GM18520 (cell line): ENCODE data around the gene RMND5B.

Experiments used
- ATAC-seq: cut with Tn5 transposase; IDR thresholded peaks from one replicate; pipeline ENCODE4 v1.9.1; 2021; ENCODE audit not compliant: unreplicated experiment

The RMND5B gene

GRCh38 chr5:178113141-178113787 is 17.6 kb upstream of the RMND5B start, which contains the start of gene N4BP3:
Gene N4BP3 (plus strand): TSS chr5:178113532. CDS start chr5:178119584, 6,052 bp downstream.
- ATAC-seq, result peak; percentile 53

GRCh38 chr5:178113841-178114324 is 16.9 kb upstream of the RMND5B start:
- no peak for ATAC-seq

- ATAC-seq, result no peak
Observed at GRCh38 chr5:178114325-178115135, 16.3 kb upstream of the RMND5B start.

- no peak for ATAC-seq
Observed at GRCh38 chr5:178115136-178115813, 15.5 kb upstream of the RMND5B start.

DNA sequence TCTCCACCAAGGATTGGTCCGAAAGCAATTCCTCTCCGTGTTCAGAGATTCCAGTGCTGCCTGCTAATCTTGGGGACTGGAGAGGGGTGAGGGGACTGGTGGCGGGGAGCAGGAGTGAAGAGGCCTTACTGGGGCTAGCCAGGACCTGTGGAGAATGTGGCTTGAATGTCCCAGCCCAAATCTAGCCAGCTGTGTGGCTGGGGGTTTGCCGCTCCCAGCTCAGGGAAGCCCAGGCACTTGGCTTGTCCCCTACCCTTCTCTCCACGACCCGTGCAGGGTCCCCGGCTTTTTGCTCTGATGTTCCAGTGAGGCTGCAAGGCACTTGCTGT is 15.0 kb upstream of the RMND5B start:
- ATAC-seq, result no peak

DNA sequence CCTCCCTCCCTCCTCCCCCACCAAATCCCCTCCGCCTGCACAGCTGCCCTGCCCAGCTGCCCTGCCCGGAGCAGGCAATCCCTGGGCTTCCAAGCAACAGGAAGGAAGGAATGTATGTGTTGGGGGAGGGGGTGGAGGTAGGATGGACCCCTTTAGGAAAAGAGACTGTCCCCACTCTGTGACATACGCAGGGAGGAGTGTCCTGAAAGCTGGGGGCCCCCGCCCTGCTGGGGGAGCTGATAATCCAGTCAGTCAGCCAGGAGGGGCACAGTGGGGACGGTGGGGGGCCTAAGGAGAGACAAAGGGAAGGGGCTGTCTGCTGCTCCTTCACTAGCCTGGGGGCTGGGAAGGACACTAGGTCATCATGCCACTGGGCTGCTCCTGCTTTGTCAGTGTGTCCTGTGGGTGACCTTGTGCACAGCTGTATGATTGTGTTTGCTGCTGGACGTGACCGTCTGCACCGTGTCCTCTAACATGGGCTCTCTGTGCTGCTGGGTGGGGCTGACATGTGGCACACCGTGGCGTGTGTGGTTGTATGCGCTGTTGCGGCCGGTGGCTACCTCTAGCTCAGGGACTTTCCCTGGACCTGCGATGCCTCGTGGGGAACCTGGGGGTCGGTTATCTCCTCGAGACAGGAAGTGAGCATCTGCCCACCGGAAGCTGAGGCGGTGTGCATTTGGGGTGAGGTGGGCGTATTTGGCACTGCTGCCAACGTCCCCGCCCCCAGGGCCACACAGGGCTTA is 14.5 kb upstream of the RMND5B start:
- ATAC-seq, result peak; percentile 22

DNA sequence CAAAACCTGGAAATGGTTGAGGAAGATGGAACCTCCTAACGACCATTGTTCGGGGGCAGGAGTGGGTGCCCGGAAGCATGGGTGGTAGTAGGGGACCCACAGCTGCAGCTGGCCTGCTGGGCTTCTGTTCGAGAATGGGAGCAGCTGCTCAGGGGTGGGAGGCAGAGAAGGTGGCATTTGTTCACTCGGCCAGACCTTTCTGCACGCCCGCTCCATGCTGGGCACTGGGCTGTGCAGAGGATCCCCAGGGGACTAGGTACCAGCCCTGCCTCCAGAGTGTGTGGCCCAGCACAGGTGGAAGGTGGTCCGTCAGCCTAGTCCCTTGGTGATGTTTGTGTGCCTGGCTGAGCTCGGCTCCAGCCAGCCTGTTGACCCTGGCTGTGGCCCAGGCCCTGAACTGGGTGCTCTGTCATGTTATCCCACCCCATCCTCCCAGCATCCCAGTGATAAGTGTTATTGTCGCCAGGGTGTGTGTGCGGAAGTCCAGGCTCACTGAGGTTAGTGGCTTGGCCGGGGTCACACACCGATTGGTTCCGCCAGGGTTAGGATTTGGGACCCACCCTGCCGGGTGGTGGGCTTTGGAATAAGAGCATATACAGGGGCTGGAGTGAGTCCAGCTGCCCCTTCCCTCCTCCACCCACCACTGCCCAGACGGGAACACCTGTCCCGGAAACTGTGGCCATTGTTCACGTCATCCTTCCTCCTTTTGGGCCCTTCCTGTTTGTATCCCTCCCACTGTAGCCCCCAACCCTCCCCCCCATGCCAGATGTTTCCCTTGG is 12.7 kb upstream of the RMND5B start:
- no peak for ATAC-seq

DNA sequence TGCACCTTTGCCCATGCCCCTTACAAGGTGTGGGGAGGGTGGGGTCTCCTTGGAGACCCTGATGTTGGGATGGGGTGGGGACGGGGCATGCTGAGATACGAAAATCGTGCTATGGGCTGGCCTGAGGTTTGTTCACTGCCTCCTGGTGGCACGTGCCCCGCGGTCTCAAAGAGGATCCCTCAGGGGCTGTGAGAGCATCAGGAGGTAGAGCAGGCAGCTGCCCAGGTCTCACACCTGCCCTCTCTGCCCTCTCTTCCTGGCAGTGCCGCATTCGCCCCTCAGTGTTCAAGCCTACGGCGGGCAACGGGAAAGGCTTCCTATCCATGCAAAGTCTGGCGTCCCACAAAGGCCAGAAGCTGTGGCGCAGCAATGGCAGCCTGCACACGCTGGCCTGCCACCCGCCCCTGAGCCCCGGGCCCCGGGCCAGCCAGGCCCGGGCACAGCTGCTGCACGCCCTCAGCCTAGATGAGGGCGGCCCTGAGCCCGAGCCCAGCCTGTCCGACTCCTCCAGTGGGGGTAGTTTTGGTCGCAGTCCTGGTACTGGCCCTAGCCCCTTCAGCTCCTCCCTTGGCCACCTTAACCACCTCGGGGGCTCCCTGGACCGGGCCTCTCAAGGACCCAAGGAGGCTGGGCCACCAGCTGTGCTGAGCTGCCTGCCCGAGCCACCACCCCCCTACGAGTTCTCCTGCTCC is 10.8 kb upstream of the RMND5B start:
- no peak for ATAC-seq

DNA sequence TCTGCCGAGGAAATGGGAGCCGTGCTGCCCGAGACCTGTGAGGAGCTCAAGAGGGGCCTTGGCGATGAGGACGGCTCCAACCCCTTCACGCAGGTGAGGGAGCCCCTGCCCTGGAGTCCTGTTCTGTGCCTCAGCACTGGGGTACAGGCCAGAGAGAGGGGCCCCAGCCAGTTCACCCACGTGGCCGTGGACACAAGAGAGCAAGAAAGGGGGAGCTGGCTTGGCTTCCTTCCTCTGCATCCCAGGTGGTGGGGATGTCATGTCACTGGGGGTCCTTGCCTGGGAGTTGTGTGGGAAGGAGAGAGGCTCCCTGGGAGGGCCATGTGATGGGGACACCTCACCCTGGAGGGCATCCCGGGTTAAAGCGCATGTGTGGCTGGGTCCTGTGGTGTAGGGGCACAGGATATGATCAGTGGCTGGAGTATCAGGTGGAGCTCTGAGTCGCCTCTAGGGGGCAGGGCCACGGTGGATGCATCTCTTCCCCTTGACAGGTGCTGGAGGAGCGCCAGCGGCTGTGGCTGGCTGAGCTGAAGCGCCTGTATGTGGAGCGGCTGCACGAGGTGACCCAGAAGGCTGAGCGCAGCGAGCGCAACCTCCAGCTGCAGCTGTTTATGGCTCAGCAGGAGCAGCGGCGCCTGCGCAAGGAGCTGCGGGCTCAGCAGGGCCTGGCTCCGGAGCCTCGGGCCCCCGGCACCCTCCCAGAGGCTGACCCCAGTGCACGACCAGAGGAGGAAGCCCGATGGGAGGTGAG is 10.0 kb upstream of the RMND5B start:
- peak; percentile 73 for ATAC-seq

DNA sequence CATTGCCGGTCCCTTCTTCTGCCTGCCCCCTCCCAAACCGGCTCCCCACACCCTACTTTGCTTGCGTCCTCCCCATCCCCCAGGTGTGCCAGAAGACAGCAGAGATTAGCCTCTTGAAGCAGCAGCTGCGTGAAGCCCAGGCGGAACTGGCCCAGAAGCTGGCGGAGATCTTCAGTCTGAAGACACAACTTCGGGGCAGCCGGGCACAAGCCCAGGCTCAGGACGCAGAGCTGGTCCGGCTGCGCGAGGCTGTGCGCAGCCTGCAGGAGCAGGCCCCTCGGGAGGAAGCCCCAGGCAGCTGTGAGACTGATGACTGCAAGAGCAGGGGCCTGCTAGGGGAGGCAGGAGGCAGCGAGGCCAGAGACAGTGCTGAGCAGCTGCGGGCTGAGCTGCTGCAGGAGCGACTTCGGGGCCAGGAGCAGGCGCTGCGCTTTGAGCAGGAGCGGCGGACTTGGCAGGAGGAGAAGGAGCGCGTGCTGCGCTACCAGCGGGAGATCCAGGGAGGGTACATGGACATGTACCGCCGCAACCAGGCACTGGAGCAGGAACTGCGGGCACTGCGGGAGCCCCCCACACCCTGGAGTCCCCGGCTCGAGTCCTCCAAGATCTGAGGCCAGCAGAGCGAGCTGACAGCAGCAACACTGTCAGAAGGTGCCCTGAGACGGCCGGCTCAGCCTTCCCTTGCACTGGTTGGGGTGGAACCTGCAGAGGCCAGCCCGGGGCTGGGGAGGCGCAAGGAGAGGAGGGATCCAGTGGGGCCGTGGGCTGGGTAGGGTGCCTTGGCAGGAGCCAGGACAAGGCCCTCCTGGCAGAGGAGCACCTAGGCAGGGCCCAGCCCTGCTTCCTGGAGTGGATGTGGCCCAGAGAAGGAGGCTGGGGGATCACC is 9.2 kb upstream of the RMND5B start:
- ATAC-seq, result no peak

DNA sequence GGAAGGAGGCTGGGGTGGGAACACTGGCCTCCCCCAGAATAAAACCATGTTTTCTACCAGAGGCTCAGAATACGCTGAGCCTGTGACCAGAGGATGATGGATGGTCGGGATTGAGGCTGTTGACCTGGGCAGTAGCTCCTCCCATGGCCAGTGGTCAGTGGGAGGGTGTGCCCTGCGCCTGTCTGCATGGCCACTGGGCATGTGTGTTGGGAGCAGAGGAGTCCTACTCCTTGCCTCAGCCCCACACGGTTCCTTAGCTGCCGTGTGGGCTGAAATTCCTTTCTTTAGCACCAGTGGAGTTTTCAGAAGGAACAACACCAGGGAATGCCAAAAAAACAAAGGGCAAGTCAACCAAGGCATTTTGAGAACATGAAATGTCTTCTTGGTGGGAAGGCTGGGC is 8.5 kb upstream of the RMND5B start:
- ATAC-seq, result no peak

DNA sequence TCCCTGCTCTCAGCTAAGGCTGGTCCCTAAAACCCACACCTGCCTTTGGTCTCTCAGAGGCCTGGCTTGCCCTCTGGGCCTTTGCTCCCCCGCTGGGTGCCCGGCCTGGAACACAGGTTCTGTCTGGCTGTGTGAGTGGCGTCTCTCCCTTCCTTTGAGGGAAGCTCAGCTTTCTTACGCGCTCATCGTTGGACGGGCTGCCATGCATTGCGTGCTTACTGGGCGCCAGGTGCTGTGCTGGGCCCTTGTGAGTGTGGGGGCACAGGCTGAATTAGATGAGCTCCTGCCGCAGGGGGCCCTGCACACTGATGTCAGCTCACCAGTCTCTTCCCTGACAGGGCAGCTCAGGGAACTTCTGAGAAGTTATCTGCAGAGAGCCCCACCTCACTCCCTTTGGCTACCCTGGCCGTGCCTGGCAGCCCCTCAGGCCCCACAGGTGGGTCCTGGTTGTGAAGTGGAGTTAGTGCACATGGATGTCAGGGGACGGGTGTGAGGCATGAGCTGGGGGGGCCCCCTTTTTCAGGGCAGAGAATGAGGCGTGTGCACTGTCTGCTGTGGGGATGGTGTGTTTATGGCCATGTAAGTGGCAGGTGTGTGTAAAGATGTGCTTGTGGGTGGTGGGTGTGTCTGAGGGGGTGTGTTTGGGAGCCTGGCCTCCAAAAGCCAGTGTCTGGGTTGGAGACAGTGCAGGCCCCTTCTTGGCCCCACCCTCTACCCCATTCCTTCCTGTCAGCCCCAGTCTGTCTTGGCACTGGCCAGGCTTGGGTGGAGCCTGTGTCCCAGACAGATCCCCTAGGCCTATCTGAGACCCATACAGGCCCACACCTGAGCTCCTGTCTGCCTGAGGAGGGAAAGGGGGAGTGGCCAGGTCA is 7.5 kb upstream of the RMND5B start:
- ATAC-seq, result no peak

DNA sequence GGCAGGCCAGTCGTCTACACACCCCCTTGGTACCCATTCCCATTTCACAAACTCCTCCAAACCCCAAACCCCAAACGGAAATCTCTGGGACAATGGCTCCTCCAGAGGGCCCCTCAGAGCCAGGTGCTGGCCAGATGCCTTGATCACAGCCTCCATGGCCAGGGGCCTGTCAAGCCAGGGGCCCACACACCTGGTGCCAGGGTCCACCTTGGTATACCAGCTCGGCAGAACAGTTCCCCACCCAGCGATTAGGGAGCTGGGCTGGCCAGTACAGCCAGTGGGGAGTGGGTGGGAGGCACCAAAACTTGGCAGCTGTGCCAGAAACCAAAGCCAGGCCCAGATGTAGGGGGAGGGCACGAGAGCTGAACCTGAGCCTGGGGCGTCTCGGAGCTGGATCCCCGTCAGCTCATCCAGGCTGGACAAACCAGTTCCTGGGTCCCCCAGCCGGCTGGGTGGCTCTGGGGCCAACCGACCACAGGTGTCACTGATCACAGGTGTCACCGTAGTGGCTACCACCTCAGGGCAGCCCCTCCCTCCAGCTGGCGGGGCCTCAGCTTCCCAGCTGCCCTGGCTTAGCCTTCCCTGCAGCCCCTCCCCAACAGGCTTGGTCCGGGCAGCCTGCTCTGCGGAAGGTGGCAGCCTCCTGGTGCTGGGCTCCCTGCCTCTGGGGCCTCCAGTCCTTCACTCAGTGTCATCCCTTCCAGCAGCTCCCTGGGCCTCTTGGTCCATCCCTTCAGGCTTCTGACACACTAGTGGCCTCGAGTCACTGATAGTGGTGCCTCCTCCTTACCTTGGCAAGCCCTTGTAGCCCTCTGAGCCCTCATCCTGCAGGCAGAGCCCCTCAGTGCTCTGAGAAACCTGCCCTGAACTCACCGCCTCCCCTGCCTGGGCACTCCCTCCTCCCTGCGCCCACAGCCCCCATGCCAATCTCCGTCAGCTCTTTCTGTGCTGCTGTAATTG is 6.6 kb upstream of the RMND5B start:
- ATAC-seq, result no peak

DNA sequence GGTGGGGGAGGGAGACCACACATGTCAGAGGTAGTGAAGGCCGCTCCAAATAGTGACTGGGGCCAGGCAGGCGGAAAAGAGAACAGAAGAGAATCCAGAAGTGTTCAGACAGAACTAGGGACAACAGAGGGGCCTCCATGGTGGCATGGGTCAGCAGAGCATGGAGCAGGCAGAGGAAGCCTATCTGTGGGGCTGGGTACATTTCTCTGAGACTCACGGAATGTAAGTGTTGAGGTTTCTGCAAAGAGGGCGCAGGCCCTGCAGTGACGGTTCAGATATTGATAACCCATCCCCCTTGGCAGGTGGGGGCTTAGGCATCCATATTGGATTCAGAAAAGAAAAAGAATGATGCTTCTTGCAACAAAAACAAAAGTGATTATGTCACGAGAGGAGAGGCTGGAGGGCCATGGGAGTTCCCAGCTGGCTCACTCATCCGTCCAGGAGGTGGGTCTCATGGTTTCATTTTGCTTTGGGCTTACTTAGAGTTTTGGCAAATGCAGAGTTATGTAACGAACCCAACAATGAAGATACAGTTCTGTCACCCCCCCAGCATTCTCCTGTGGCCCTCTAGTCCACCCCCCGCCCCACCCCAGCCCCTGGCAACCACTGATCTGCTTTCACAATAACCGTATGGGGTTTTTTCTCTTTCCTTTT is 5.4 kb upstream of the RMND5B start:
- ATAC-seq, result no peak

GRCh38 chr5:178126556-178126955 is 4.3 kb upstream of the RMND5B start:
- ATAC-seq, result no peak
